Measurements from ENCODE around the gene CD160.
"Not testable (repeated sequence)": the region's sequence is repeated elsewhere in the genome, so short reads cannot be mapped to it uniquely, and the experiment has no call there.

The CD160 gene

DNA sequence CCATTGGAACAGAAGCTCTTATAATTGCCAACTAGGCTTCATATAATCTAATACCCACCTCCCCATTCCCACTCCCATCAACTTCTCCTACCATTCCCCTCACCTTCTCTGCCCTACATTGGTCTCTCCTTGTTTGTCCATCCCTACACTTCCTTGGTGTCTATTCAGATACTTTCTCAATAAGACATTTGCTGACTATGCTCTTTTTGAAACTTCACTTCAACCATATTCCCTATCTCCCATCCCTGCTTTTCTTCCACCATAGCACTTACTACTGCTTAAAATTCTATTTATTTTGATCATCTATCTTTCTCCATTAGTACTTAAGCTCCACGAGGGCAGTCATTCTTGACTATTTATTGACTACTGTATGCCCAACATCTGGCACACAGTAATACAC, 40.4 kb downstream of the CD160 start:
- no peak for DNase-seq

DNA sequence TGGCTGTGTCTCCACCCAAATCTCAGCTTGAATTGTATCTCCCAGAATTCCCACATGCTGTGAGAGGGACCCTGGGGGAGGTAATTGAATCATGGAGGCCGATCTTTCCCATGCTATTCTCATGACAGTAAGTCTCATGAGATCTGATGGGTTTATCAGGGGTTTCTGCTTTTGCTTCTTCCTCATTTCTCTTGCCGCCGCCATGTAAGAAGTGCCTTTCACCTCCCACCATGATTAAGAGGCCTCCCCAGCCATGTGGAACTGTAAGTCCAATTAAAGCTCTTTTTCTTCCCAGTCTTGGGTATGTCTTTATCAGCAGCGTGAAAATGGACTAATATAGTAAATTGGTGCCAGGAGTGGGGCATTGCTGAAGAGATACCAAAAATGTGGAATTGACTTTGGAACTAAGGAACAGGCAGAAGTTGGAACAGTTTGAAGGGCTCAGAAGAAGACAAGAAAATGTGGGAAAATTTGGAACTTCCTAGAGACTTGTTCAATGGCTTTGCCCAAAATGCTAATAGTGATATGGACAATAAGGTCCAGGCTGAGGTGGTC, 41.2 kb downstream of the CD160 start:
- not testable (repeated sequence) for DNase-seq

DNA sequence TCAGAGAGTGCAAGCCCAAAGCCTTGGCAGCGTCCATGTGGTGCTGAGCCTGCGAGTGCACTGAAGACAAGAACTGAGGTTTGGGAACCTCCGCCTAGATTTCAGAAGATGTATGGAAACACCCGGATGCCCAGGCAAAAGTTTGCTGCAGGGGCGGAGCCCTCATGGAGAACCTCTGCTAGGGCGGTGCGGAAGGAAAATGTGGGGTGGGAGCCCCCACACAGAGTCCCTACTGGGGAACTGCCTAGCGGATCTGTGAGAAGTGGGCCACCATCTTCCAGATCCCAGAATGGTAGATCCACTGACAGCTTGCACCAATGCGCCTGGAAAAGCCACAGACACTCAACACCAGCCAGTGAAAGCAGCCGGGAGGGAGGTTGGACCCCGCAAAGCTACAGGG, 42.2 kb downstream of the CD160 start:
- not testable (repeated sequence) for DNase-seq

DNA sequence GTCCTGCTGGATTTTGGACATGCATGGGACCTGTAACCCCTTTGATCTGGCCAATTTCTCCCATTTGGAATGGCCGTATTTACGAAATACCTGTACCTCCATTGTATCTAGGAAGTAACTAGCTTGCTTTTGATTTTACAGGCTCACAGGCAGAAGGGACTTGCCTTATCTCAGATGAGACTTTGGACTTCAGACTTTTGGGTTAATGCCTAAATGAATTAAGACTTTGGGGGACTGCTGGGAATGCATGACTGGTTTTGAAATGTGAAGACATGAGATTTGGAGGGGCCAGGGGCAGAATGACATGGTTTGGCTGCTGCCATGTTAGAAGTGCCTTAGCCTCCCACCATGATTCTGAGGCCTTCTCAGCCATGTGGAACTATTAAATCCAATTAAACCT, 42.7 kb downstream of the CD160 start:
- DNase-seq = not testable (repeated sequence)

DNA sequence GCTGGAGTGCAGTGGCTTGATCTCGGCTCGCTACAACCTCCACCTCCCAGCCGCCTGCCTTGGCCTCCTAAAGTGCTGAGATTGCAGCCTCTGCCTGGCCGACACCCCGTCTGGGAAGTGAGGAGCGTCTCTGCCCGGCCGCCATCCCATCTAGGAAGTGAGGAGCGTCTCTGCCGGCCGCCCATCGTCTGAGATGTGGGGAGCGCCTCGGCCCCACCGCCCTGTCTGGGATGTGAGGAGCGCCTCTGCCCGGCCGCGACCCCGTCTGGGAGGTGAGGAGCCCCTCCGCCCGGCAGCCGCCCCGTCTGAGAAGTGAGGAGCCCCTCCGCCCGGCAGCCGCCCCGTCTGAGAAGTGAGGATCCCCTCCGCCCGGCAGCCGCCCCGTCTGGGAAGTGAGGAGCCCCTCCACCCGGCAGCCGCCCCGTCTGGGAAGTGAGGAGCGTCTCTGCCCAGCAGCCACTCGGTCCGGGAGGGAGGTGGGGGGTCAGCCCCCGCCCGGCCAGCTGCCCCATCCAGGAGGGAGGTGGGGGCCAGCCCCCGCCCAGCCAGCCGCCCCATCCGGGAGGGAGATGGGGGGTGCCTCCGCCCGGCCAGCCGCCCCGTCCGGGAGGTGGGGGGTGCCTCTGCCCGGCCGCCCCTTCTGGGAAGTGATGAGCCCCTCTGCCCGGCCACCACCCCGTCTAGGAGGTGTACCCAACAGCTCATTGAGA, 45.1 kb downstream of the CD160 start:
- DNase-seq = not testable (repeated sequence)

DNA sequence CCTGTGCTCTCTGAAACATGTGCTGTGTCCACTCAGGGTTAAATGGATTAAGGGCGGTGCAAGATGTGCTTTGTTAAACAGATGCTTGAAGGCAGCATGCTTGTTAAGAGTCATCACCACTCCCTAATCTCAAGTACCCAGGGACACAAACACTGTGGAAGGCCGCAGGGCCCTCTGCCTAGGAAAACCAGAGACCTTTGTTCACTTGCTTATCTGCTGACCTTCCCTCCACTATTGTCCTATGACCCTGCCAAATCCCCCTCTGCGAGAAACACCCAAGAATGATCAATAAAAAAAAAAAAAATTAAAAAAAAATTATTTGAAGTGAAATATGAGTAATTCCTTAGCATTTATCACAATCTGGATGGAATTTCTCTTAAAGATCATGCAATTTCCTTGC, 45.8 kb downstream of the CD160 start:
- DNase-seq = not testable (repeated sequence)

DNA sequence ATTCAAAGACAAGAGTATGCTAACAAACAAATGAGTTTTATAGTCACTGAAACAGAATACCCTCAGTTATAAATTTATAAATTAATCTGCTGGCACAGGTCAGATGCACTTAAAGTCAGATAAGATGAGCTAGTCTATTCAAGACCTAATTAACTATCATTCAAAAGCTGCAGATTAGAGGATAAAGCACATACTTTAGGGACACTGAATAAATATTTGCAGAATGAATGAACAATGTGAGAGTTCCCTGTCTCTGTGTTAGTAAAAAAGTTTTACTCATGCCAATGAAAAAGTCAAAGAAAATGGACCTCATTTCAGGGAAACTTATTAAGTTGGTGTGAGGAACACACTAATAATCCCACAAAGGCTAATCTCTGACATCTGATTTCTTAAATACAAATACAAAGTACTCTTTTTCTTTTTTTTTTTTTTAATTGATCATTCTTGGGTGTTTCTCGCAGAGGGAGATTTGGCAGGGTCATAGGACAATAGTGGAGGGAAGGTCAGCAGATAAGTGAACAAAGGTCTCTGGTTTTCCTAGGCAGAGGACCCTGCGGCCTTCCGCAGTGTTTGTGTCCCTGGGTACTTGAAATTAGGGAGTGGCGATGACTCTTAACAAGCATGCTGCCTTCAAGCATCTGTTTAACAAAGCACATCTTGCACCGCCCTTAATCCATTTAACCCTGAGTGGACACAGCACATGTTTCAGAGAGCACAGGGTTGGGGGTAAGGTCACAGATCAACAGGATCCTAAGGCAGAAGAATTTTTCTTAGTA, 46.5 kb downstream of the CD160 start:
- DNase-seq = not testable (repeated sequence)

DNA sequence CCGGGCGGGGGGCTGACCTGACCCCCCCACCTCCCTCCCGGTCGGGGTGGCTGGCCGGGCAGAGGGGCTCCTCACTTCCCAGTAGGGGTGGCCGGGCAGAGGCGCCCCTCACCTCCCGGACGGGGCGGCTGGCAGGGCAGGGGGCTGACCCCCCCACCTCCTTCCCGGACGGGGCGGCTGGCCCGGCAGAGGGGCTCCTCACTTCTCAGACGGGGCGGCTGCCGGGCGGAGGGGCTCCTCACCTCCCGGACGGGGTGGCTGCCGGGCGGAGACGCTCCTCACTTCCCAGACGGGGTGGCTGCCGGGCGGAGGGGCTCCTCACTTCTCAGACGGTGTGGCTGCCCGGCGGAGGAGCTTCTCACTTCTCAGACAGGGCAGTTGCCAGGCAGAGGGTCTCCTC, 47.6 kb downstream of the CD160 start:
- DNase-seq = not testable (repeated sequence)

DNA sequence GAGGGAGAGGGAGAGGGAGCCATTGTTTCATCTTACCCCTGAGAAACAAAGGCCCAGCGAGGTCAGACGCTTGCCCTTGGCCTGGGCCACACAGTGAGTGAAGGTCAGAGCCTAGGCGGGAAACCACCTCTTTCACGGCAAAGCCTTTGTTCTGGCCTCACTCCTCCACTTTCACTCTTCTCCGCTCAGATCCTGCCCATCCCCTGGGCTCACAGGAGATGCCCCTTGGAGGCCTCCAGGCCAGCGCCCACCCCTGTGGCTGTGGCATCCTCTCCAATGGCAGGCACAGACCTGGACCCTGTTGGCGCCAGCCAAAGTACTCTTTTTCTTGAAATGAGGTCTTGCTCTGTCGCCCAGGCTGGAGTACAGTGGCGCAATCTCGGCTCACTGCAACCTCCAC, 48.7 kb downstream of the CD160 start:
- DNase-seq = not testable (repeated sequence)

DNA sequence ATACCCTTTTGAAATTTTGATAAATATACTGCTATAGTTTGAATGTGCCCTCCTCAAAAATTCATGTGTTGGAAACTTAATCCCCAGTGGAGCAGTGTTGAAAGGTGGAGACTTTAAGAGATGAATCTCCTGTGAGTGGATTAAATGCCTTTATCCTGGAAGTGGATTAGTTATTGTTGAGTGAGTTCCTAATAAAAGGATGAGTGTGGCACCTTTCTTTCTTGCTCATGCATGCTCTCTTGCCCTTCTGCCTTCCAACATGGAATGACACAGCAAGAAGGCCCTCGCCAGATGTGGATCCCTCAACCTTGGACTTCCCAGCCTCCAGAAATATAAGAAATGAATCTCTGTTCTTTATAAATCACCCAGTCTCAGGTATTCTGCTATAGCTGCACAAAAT, 51.8 kb downstream of the CD160 start:
- no peak for DNase-seq

DNA sequence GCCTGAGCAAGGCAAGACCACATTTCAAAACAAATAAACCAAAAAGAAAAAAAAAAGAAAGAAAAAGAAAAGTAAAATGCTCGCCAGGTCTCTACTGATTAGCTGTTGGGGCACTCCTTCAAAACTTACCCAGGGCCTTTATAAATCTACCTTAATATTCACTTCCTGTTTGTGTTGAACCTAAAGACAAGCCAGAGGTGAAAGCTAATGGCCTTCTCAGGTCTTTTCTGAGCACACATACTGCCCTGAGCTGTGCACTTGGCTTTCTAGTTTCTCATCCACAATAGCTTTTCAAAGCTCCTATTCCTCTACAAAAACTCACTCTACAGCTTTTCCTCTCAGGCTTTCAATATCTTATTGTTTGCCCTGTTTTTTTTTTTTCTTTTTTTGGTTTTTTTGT, 54.1 kb downstream of the CD160 start:
- DNase-seq = no peak

DNA sequence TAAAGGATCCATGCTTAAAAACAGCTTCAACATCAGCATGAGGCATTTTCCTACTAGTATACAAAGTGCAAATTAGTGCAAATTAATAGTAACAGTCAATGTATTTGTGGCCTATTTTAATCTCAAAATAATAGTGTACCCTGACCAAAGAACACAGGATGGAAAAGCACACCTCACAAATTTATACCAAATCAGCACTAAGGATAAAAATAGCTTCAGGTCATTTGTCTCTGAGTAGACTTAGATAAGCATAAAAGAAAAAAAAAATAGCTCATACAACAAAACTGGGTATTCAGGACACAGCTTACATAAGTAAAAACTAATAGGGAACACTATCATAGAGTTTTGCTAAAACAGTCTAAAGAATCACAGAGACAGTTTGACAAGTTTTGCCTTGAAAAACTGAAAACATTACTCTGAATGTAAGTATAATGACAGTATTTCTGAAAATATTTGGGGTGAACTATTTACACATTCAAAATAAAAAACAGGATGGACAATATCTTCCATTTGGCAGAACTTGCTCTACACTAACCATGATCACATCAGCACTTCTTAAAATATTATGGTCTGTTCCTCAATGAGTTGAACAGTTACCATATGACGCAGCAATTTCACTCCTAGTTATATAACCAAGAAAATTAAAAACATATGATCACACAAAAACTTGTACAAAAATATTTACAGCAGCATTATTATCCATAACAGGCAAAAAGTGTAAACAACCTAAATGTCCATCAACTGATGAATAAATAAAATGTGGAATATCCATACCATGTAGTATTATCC, 58.3 kb downstream of the CD160 start:
- DNase-seq = no peak

DNA sequence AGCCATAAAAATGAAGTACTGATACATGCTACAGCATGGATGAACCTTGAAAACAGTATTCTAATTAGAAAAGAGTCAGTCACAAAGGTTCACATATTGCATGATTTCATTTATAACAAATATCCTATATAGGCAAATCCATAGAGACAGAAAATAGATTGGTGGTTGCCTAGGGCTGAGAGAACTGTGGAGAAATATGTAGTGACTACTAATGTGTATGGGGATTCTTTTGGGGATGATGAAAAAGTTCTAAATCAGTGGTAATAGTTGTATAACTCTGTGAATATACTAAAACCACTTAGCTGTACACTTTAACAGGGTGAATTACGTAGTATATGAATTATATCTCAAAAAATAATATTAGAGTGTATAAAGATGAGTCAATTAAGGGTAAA, 58.8 kb downstream of the CD160 start:
- DNase-seq = no peak

DNA sequence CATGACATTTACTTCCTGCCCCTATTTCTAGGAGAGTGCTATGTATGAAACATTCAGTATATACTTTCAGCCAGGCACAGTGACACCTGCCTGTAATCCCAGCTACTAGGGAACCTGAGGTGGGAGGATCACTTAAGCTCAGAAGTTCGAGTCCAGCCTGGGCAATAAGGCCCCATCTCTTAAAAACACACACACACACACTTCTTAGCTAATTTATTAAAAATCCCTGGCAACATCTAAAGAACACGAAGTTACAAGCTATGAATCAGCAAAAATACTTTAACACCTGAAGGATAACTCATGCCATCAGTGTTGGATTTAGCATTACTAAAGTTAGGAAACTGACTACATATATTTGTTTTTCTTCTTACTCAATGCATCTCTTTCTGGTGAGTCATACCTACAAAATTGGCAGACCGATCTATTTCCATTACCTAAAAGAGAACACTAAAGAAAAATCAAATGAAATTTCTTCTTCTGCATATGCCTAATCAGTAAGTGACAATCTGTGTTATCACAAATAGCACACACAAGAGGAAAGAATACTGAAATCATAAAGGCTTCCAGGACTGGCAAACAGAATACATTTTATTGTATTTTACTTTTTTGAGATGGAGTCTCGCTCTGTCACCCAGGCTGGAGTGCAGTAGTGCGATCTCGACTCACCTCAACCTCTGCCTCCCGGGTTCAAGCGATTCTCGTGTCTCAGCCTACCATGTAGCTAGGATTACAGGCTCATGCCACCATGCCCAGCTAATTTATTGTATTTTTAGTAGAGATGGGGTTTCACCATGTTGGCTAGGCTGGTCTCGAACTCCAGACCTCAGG, 63.2 kb downstream of the CD160 start:
- DNase-seq = no peak

DNA sequence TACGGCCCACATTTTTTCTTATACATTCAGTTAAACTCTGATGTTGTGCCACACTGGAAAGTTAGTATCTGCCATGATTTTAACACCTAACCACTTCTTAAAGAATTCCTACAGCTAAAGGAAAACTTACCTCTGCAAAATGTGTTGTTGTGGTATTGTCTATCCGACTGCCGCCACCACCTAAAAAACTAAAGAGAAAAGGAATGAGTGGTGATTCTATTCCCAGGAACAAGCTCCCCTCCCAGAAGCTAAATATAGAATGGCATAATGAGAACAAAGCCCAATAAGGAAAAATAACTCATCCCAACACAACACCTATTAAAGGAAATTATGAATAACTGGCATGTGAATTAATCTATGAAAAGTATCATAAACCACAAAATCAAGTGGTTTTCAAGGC, 65.1 kb downstream of the CD160 start:
- no peak for DNase-seq

DNA sequence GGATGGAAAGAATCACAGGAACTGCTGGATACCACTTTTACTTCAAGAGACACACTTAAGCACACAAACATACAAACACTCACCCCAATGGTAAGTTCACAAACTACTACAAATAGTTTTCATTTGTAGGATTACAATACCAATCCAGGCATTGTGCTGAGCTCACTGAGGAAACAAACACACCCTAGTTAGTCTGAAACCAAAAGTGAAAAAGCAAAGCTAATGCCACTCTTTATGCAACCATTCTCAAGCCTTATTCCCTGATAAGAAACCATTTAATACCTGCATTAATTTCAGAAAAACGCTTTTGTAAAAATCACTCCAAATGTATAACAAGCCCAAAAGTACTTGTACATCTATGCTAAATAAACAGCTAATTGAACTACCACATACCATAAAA, 66.2 kb downstream of the CD160 start:
- DNase-seq = no peak

DNA sequence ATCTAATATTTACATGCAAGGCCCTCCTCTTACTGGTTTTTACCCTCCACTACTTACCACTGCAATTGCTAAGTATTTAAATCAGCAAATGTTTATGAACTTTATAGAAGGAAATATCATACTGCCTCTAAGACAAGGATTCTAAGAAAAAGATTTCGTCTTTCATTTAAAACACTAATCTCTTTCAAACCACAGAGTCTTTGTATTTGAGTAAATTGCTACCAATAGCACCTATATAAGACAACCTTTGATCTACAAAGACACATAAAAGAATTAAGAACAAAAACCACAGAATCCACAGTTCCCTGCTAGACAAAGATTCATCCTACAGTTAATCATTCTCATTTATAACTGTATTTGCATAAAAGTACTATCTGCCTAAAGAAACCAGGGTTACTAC, 67.0 kb downstream of the CD160 start:
- DNase-seq = no peak

DNA sequence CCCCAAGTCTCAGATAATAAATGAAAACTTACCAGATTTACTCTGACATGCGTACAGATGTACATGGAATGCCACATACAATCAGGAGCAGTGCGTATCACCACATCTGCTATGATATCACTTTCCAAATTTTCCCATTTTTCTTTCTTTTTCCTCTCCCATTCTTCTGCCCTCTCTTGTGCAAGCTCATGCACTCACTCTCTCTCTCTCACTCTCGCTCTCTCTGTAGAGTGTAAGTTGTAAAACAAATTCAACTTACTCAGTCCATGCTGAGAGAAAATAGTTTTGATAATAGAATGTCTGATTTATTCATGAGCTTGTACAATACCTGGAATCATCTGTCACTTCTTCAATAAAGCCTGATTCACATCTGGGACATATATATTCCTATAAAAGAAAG, 69.3 kb downstream of the CD160 start:
- no peak for DNase-seq

Measured in activated CD4-positive, alpha-beta T cell treated with anti-CD3 and anti-CD28 coated beads for 1 hour (primary cell).